ENCODE measurements around the gene RPL13A. TPM values are rescaled to one million over a fixed set of nuclear protein-coding genes. Genes with fewer than 3 reads are reported as not detected.

Gene RPL13A
- total and polyA plus RNA-seq, 2 of the 4 experiments (the other 2 are of a cell fraction) = 1,477 to 2,069 TPM

GRCh38 chr19:49475995-49476880 is 11.2 kb upstream of the RPL13A start (continued):
- peak; percentile 55 for TF ChIP-seq CTCF (conservative IDR thresholded peaks at IDR 0.05; ENCODE audit: low read depth, low read length)
- TF ChIP-seq RFX5 (IDR thresholded peaks at IDR 0.05; ENCODE audit: low read depth, low read length) = no peak
- TF ChIP-seq RCOR1 (IDR thresholded peaks at IDR 0.05; ENCODE audit: insufficient replicate concordance, low read length) = no peak
- no peak for TF ChIP-seq CHD1 (IDR thresholded peaks at IDR 0.05; ENCODE audit: low read depth, low read length)
